GM19023 (cell line): ENCODE data around the gene LRRC28.
"Not testable (repeated sequence)": the region's sequence is repeated elsewhere in the genome, so short reads cannot be mapped to it uniquely, and the experiment has no call there.

Experiments
- ATAC-seq: cut with Tn5 transposase; IDR thresholded peaks from one replicate; pipeline ENCODE4 v1.9.1; 2021; ENCODE audit warnings: mild to moderate bottlenecking, moderate library complexity; ENCODE audit not compliant: unreplicated experiment

The LRRC28 gene

GRCh38 chr15:99250857-99251841 lies at the start of gene LRRC28:
LRRC28 (plus strand) TSS chr15:99251481; CDS start chr15:99255958, 4,477 bp downstream.
- ATAC-seq, result peak; percentile 95

GRCh38 chr15:99202176-99202552 lies 49.1 kb upstream of the LRRC28 start:
- ATAC-seq, result no peak

GRCh38 chr15:99207672-99208071 lies 43.6 kb upstream of the LRRC28 start:
- no peak for ATAC-seq

DNA sequence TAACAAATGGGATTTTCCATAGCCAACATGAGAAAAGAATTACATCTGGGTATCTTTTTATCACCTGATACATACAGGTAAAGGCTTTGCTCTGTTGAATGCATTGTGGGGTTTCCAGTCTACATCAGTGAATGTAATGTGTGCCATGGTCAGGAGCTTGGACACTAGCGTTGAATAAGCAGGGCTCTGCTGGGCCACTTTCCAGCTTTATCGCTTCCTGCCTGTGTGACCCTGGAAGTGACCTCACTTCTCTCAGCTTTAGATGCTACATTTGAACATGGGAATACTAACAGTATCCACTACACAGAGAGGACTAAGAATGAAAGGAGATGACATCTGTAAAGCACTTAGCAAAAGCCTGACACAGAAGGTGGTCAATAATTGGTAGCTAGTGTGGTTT lies 42.0 kb upstream of the LRRC28 start:
- ATAC-seq, result no peak

DNA sequence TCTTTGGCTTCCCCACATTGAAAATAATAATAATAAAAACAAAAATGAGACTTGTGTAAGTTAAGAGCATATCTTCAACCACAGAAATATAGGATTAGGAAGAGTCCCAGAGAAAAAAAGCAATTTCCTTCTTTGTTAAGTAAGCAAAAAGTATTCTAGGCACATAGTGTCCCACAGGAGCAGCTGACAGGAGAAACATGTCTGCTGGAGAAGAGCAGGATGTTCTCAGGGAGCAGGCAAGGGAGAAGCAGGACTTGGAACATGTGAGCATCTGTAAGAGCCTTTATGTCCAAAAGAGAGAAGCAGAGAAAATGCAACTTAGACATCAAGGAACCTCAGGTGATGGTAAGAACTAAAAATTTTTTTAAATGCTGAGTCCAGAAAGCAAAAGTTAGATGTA lies 40.9 kb upstream of the LRRC28 start:
- no peak for ATAC-seq

DNA sequence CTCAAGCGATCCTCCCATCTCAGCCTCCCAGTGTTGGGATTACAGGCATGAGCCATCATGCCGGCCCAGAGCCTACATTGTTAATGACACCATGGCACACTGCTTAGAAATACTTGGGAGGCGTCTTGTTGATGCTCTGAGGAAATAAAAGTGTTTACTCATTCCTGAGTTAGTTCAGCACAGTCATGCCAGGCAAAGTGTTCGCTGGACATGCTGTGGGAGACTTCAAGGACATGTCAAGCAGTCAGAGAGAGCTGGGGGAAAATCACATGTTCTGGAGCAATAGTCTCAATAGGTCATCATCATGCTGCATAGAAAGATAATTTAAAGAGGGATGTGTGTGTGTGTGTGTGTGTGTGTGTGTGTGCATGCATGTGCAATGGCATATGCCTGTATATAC lies 39.4 kb upstream of the LRRC28 start:
- no peak for ATAC-seq

DNA sequence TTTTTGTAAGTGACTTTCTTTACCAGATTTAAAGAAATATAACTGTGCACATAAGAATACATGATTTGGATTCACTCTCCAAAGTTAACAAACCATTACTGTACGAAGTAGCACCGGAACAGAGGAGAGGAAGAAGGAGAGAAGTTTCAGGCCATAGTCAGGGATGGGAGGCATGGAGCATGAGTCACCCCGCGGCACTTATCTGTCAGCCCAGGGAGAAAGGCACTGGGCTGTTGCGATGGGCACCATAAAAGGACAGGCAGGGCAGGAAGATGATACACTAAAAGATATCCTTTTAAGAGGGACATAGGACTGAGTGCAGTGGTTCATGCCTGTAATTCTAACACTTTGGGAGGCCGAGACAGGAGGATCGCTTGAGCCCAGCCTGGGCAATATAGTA lies 38.9 kb upstream of the LRRC28 start:
- no peak for ATAC-seq

DNA sequence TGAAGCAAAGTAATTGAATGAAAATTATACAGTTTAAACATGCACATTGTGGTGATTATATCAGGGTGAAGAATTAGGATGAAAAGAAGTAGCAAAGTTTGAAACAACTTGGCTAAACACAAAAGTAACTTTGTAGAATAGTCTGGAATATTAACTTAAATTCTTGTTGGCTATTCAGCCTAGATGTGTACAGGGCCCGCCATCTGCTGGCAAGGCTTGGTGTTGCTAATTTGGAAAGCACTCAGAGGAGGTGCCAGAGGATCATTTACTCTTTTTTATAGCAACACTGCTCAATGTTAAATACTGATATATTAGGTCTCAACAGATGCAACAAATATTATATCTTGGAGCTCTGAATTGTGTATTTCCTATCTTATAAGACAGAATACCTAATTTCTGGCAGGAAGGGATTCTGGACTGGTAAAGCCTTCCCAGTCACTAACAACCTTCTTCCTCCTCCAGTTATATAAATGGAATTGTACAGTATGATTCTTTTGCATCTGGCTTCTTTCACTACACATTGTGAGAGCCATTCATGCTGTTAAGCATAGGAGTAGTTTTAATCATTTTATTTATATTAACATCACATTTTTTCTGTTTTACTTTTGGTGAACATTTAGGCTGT lies 38.0 kb upstream of the LRRC28 start:
- peak; percentile 70 for ATAC-seq

GRCh38 chr15:99224372-99225214 lies 26.7 kb upstream of the LRRC28 start:
- no peak for ATAC-seq

DNA sequence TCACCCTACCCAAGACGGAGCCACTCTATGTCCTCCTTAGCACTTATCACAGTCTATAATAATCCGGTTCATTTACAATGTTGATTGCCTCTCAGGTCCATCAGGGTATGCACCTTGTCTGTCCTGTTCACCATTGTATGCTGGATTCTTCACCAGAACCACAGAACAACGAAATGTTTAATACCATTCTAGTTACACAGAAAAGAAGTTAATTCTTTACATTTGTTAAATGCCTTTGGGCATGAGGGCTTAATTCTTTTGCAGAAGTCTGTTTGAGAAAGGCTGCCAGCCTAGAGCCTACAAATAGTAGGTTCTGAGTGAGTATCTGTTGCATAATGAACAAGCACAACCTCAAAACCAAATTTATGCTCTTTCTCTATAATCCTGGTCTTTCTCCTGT lies 24.5 kb upstream of the LRRC28 start:
- ATAC-seq, result no peak

- no peak for ATAC-seq
Observed at GRCh38 chr15:99228120-99228770, 23.0 kb upstream of the LRRC28 start.

GRCh38 chr15:99230867-99231266 lies 20.4 kb upstream of the LRRC28 start:
- no peak for ATAC-seq

GRCh38 chr15:99232740-99233139 lies 18.5 kb upstream of the LRRC28 start:
- no peak for ATAC-seq

- not testable (repeated sequence) for ATAC-seq
Observed at GRCh38 chr15:99234160-99234559, 17.1 kb upstream of the LRRC28 start.

DNA sequence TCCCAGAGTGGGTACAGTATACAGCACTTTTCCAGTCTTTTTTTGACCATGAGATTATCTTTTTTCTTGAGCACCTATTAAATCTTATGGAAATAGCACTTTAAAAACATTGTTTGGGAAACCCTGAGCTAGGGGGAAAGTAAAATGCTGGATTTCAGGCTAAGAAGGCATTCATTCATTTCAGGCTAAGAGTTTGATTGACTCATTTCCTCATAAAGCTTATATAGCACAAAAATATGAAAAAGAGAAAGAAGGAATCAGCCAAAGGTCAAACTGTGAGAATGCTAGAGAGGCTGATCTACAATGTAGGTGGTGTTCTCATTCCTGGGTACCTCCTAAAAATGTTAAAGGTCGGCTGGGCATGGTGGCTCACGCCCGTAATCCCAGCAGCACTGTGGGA lies 12.4 kb upstream of the LRRC28 start:
- ATAC-seq, result no peak

DNA sequence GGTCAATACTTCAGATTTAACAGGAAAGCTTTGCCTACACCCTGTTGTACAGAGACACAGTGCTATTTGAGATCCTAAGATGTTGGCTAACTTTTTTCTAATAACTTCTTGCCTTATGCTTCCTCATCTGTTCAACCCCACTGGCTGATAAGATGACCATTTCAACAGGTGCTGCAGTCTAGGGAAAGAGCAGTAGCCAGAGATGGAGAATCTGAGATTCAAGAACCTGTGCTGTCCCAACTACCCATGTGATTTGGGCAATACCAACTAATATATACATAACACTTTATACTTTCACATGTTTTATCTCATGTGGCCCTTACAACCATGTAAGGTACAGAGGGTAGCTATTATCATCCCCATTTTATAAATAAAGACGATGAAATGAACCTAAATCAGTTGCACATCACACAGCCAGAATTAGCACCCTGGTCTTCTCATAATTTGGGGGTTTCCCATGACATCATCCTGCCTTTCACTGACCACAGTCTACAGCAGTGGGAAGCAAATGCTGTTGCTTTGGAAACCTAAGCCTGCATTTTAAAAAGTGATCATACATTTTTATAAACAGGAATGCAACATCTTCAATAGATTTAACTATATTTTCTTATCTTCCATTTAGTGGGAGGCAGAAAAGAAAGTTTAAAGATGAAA lies 11.6 kb upstream of the LRRC28 start:
- peak; percentile 97 for ATAC-seq

DNA sequence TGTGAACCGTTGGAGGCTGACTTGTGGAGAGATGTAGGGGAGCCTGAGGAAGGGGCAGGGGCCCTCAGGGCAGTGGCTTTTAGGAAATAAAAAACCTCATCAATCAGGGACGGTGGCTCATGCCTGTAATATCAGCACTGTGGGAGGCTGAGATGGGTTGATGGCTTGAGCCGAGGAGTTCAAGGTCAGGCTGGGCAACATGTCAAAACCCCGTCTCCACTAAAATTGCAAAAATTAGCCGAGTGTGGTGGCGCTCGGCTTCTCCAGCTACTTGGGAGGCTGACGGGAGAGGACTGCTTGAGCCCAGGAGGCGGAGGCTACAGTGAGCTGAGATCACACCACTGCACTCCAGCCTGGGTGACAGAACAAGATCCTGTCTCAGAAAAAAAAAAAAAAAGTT lies 9.5 kb upstream of the LRRC28 start:
- ATAC-seq, result no peak

GRCh38 chr15:99244306-99244705 lies 7.0 kb upstream of the LRRC28 start:
- no peak for ATAC-seq

DNA sequence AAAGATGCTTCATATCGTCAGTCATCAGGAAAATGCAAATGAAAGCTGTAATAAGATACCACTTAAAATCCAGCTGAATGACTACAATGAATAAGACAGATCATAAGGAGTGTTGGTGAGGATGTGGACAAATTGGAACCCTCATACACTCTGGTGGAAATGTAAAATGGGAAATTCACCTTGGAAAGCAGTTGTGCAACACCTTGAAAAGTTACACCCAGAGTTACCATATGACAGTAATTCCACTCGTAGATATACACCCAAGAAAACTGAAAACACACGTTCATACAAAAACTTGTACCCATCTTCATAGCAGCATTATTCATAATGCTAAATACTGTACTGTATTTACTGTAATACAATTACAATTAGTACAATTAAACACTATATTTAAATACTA lies 4.2 kb upstream of the LRRC28 start:
- no peak for ATAC-seq

DNA sequence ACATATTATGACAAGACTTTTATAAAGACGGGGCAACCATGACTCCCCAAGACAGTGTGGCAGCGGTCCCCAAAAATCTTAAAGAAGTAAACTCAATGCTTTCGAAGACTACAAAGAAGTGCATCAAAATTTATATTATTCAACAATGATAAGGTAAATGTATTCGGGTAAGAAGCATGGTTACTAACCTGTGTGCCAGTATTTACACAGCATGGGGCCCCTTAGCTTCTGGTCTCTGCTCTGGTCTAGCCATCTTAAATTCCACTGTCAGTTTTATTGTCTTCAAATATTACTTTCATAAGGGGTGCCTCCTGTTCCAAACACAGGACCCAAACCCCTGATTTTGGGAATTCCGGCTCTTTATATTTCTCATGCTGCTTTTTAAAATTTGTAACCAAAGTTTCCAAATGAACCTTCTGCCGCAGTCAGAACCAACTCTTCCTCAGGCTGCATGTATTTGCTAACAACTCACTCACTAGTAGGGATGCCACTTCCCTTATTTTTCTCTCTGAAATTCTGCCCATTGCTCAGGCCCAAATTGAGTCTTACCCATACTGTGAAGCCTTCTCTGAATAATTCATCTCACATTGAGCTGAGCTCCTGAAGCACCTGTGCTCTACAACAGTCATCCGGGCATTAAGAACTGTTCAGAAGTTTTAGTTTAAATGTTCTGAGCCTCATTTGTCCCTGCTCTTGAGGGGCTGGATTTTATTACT lies 3.1 kb upstream of the LRRC28 start:
- no peak for ATAC-seq
